C4-2B (cell line): ENCODE measurements around the gene GDAP2.

Experiments used
- CTCF ChIP-seq: fragments of 450-650 bp; conservative IDR thresholded peaks from 2 replicates; pipeline ENCODE4 v1.5.1; 2017; ENCODE audit warnings: mild to moderate bottlenecking
- ZFX ChIP-seq: fragments of 450-650 bp; IDR thresholded peaks from 2 replicates; pipeline ENCODE4 v1.6.1; 2017

GRCh38 chr1:117836069-117836468, 93.4 kb downstream of the GDAP2 start:
- TF ChIP-seq CTCF (no peak), ZFX (no peak)
